ENCODE data around the gene OR5H15. TPM values are rescaled to one million over a fixed set of nuclear protein-coding genes. Genes with fewer than 3 reads are reported as not detected.

The OR5H15 gene
- polyA plus RNA-seq, 10 donors = not detected

Other genes starting within 250 kb of the OR5H15 start
- 10 to 100 TPM; 31.8 to 54.7 (median 38.5) TPM for gene RIOX2, start 194.3 kb upstream of the OR5H15 start, polyA plus RNA-seq (ENCODE audit: insufficient read length in 10 of 10)
- not detected for gene GABRR3, start 131.4 kb upstream of the OR5H15 start, polyA plus RNA-seq (ENCODE audit: insufficient read length in 10 of 10)
- gene OR5AC2, start 79.5 kb upstream of the OR5H15 start, polyA plus RNA-seq (ENCODE audit: insufficient read length in 10 of 10) = not detected
- under 1 TPM in 2 of 10 donors, not detected in 8; 0.04 TPM for gene OR5H1, start 36.0 kb upstream of the OR5H15 start, polyA plus RNA-seq (ENCODE audit: insufficient read length in 10 of 10)
- not detected for gene OR5H14, start 19.2 kb upstream of the OR5H15 start, polyA plus RNA-seq (ENCODE audit: insufficient read length in 10 of 10)
- not detected for gene OR5H6, start 97.5 kb downstream of the OR5H15 start, polyA plus RNA-seq (ENCODE audit: insufficient read length in 10 of 10)
- not detected for gene OR5H2, start 115.8 kb downstream of the OR5H15 start, polyA plus RNA-seq (ENCODE audit: insufficient read length in 10 of 10)
- not detected for gene OR5K4, start 187.2 kb downstream of the OR5H15 start, polyA plus RNA-seq (ENCODE audit: insufficient read length in 10 of 10)
- gene OR5K3, start 224.0 kb downstream of the OR5H15 start, polyA plus RNA-seq (ENCODE audit: insufficient read length in 10 of 10) = not detected

Measured in muscle of back (tissue), 10 donors.